HCEC 1CT (cell line): ENCODE data around the gene KRT1.
"Not testable (repeated sequence)": the region's sequence is repeated elsewhere in the genome, so short reads cannot be mapped to it uniquely, and the experiment has no call there.

Source experiments
- DNase-seq: peaks from one replicate; pipeline ENCODE4 v3.0.0-alpha.2; 2017

KRT1 gene

GRCh38 chr12:52680363-52680762 lies at the start of gene KRT1:
TSS of gene KRT1 (minus strand) at chr12:52680407. CDS start at chr12:52680348, 59 bp downstream.
- no peak for DNase-seq

GRCh38 chr12:52729147-52729546 lies 48.9 kb upstream of the KRT1 start:
- DNase-seq = no peak

- no peak for DNase-seq
Observed at GRCh38 chr12:52728374-52728773, 48.2 kb upstream of the KRT1 start.

GRCh38 chr12:52727037-52727436 lies 46.8 kb upstream of the KRT1 start:
- DNase-seq = no peak

GRCh38 chr12:52726451-52726850 lies 46.2 kb upstream of the KRT1 start:
- no peak for DNase-seq

GRCh38 chr12:52724384-52724783 lies 44.2 kb upstream of the KRT1 start:
- DNase-seq = no peak

GRCh38 chr12:52722680-52723079 lies 42.5 kb upstream of the KRT1 start:
- DNase-seq = no peak

GRCh38 chr12:52721838-52722470 lies 41.7 kb upstream of the KRT1 start:
- no peak for DNase-seq

- DNase-seq = peak; percentile 8
Observed at GRCh38 chr12:52720365-52720886, 40.2 kb upstream of the KRT1 start.

GRCh38 chr12:52716061-52716460 lies 35.9 kb upstream of the KRT1 start:
- DNase-seq = no peak

GRCh38 chr12:52715416-52715815 lies 35.2 kb upstream of the KRT1 start:
- no peak for DNase-seq

- DNase-seq = no peak
Observed at GRCh38 chr12:52714887-52715281, 34.7 kb upstream of the KRT1 start.

GRCh38 chr12:52713960-52714886 lies 34.0 kb upstream of the KRT1 start:
- no peak for DNase-seq

GRCh38 chr12:52712122-52712521 lies 31.9 kb upstream of the KRT1 start:
- not testable (repeated sequence) for DNase-seq

- no peak for DNase-seq
Observed at GRCh38 chr12:52710730-52711129, 30.5 kb upstream of the KRT1 start.

- DNase-seq = no peak
Observed at GRCh38 chr12:52708010-52708409, 27.8 kb upstream of the KRT1 start.

GRCh38 chr12:52704464-52704863 lies 24.3 kb upstream of the KRT1 start:
- no peak for DNase-seq

- DNase-seq = no peak
Observed at GRCh38 chr12:52703878-52704277, 23.7 kb upstream of the KRT1 start.

- no peak for DNase-seq
Observed at GRCh38 chr12:52703424-52703823, 23.2 kb upstream of the KRT1 start, which contains the start of gene KRT77. TSS of gene KRT77 (minus strand) at chr12:52703524. CDS start at chr12:52703434, 90 bp downstream.

GRCh38 chr12:52702338-52702737 lies 22.1 kb upstream of the KRT1 start:
- DNase-seq = no peak

GRCh38 chr12:52701281-52701680 lies 21.1 kb upstream of the KRT1 start:
- DNase-seq = no peak

- no peak for DNase-seq
Observed at GRCh38 chr12:52699960-52700359, 19.8 kb upstream of the KRT1 start.

- no peak for DNase-seq
Observed at GRCh38 chr12:52699373-52699772, 19.2 kb upstream of the KRT1 start.
